ENCODE data around the gene FYB1. TPM values are rescaled to one million over a fixed set of nuclear protein-coding genes. Genes with fewer than 3 reads are reported as not detected.

FYB1 gene
- total RNA-seq, 1 donor from 2014 or later: 0.31 TPM

- no peak overlapping the region for H3K27ac Mint-ChIP-seq (ENCODE audit: unreplicated experiment)
- H3K9me3 Mint-ChIP-seq (ENCODE audit: unreplicated experiment): no peaks in the 10 kb centered on the region
- H3K36me3 Mint-ChIP-seq (ENCODE audit: low read depth, unreplicated experiment): no peaks in the 10 kb centered on the region
- H3K4me1 Mint-ChIP-seq (ENCODE audit: unreplicated experiment): no peaks in the 10 kb centered on the region
- no peak for DNase-seq (ENCODE audit: low spot score)
- no peaks in the 10 kb centered on the region for H3K27me3 Mint-ChIP-seq (ENCODE audit: unreplicated experiment)
- TF ChIP-seq, protein P1, sequence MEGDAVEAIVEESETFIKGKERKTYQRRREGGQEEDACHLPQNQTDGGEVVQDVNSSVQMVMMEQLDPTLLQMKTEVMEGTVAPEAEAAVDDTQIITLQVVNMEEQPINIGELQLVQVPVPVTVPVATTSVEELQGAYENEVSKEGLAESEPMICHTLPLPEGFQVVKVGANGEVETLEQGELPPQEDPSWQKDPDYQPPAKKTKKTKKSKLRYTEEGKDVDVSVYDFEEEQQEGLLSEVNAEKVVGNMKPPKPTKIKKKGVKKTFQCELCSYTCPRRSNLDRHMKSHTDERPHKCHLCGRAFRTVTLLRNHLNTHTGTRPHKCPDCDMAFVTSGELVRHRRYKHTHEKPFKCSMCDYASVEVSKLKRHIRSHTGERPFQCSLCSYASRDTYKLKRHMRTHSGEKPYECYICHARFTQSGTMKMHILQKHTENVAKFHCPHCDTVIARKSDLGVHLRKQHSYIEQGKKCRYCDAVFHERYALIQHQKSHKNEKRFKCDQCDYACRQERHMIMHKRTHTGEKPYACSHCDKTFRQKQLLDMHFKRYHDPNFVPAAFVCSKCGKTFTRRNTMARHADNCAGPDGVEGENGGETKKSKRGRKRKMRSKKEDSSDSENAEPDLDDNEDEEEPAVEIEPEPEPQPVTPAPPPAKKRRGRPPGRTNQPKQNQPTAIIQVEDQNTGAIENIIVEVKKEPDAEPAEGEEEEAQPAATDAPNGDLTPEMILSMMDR (IDR thresholded peaks at IDR 0.05; ENCODE audit: unreplicated experiment): no peak
- no peak overlapping the region for H3K4me3 Mint-ChIP-seq (ENCODE audit: unreplicated experiment)
Observed at GRCh38 chr5:39131210-39132127, 87.9 kb downstream of the FYB1 start.

- H3K4me3 Mint-ChIP-seq (ENCODE audit: unreplicated experiment): no peak overlapping the region
- no peaks in the 10 kb centered on the region for H3K27me3 Mint-ChIP-seq (ENCODE audit: unreplicated experiment)
- DNase-seq (ENCODE audit: low spot score): no peak
- TF ChIP-seq, protein P1 (IDR thresholded peaks at IDR 0.05; ENCODE audit: unreplicated experiment): no peak
- no peaks in the 10 kb centered on the region for H3K36me3 Mint-ChIP-seq (ENCODE audit: low read depth, unreplicated experiment)
- H3K27ac Mint-ChIP-seq (ENCODE audit: unreplicated experiment): no peak overlapping the region
- H3K9me3 Mint-ChIP-seq (ENCODE audit: unreplicated experiment): no peaks in the 10 kb centered on the region
- H3K4me1 Mint-ChIP-seq (ENCODE audit: unreplicated experiment): no peaks in the 10 kb centered on the region
Observed at GRCh38 chr5:39130716-39131115, 88.6 kb downstream of the FYB1 start.

DNA sequence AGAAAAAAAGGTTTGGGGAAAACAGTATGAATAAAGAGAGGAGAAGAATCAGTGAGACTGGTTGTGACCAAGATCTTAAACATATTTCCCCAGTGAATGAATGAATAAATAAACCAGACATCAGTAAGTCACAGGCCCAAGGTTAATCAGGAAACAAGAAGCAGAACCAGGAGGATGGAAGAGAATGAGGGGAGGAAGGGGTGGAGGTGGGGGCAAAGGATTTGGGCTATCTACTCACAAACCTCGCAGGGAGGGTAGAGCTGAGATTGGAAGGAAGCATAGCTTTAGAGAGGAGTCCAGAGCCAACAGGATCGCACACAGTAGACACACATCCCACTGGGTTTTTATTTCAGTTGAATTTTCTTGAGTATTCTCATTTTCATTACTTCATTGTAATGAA lies 97.4 kb downstream of the FYB1 start:
- Mint-ChIP-seq H3K27ac (ENCODE audit: unreplicated experiment) (no peak overlapping the region), H3K36me3 (ENCODE audit: low read depth, unreplicated experiment) (no peaks in the 10 kb centered on the region), H3K4me1 (ENCODE audit: unreplicated experiment) (peaks cover 6% of the 10 kb centered on the region), H3K4me3 (ENCODE audit: unreplicated experiment) (no peak overlapping the region), H3K27me3 (ENCODE audit: unreplicated experiment) (no peaks in the 10 kb centered on the region), H3K9me3 (ENCODE audit: unreplicated experiment) (no peaks in the 10 kb centered on the region)
- DNase-seq (ENCODE audit: low spot score): no peak
- TF ChIP-seq, protein P1 (IDR thresholded peaks at IDR 0.05; ENCODE audit: unreplicated experiment): no peak

DNA sequence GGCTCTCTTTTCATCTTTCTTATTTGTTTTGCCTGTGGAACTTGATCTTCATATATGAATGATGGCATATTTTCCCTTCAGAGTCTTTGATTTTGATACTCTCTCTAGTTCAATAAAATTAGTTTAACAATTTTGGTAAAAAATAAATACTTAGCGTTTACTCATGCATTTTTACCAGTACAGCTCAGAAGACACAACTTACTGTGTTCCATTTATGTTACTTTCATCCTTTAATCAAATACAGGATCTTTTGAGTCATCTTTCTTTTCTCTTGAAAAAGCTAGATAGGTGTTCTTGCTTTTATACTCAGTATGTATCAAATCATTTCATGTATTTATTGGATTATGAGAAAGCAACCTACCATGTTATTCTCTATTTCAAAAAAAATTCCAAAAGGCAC lies 98.0 kb downstream of the FYB1 start:
- H3K36me3 Mint-ChIP-seq (ENCODE audit: low read depth, unreplicated experiment): no peaks in the 10 kb centered on the region
- TF ChIP-seq, protein P1 (IDR thresholded peaks at IDR 0.05; ENCODE audit: unreplicated experiment): no peak

GRCh38 chr5:39120052-39120420 lies 99.3 kb downstream of the FYB1 start:
- peaks cover 6% of the 10 kb centered on the region for H3K4me1 Mint-ChIP-seq (ENCODE audit: unreplicated experiment)
- TF ChIP-seq, protein P1 (IDR thresholded peaks at IDR 0.05; ENCODE audit: unreplicated experiment): no peak
- no peak for DNase-seq (ENCODE audit: low spot score)
- no peaks in the 10 kb centered on the region for H3K36me3 Mint-ChIP-seq (ENCODE audit: low read depth, unreplicated experiment)
- no peak overlapping the region for H3K27ac Mint-ChIP-seq (ENCODE audit: unreplicated experiment)
- H3K27me3 Mint-ChIP-seq (ENCODE audit: unreplicated experiment): no peaks in the 10 kb centered on the region
- no peak overlapping the region for H3K4me3 Mint-ChIP-seq (ENCODE audit: unreplicated experiment)
- no peaks in the 10 kb centered on the region for H3K9me3 Mint-ChIP-seq (ENCODE audit: unreplicated experiment)

More for the DNA sequence above, 98.0 kb downstream of the FYB1 start:
- H3K27ac Mint-ChIP-seq (ENCODE audit: unreplicated experiment): no peak overlapping the region
- no peaks in the 10 kb centered on the region for H3K27me3 Mint-ChIP-seq (ENCODE audit: unreplicated experiment)
- H3K9me3 Mint-ChIP-seq (ENCODE audit: unreplicated experiment): no peaks in the 10 kb centered on the region
- no peak for DNase-seq (ENCODE audit: low spot score)
- no peak overlapping the region for H3K4me3 Mint-ChIP-seq (ENCODE audit: unreplicated experiment)
- H3K4me1 Mint-ChIP-seq (ENCODE audit: unreplicated experiment): peaks cover 6% of the 10 kb centered on the region
